Stimulated activated CD8-positive, alpha-beta memory T cell treated with anti-CD3 and anti-CD28 coated beads, Interleukin-7, amount 100 ng/mL, for 4 hours (primary cell): ENCODE data around the gene KRTAP4-7.
"Not testable (repeated sequence)": the region's sequence is repeated elsewhere in the genome, so short reads cannot be mapped to it uniquely, and the experiment has no call there.

Source experiments
- DNase-seq, 2 donors: peaks; one replicate each; pipeline ENCODE4 v3.0.0-alpha.2; 2020; ENCODE audit warnings: low read depth in 2 of 2

The KRTAP4-7 gene

GRCh38 chr17:41065016-41065689 is 18.8 kb upstream of the KRTAP4-7 start:
- DNase-seq, result not testable (repeated sequence)

GRCh38 chr17:41065829-41066624 is 17.9 kb upstream of the KRTAP4-7 start, which contains the start of gene KRTAP2-4:
Gene KRTAP2-4 (minus strand): TSS chr17:41065879. CDS start chr17:41065845, 34 bp downstream.
- DNase-seq, result no peak

GRCh38 chr17:41067281-41067680 is 16.7 kb upstream of the KRTAP4-7 start:
- no peak for DNase-seq

- no peak for DNase-seq
Measured at GRCh38 chr17:41069031-41069430, 14.9 kb upstream of the KRTAP4-7 start.

- no peak for DNase-seq
Measured at GRCh38 chr17:41071606-41072360, 12.2 kb upstream of the KRTAP4-7 start.

GRCh38 chr17:41073676-41074075 is 10.3 kb upstream of the KRTAP4-7 start:
- DNase-seq, result no peak

GRCh38 chr17:41076788-41077187 is 7.2 kb upstream of the KRTAP4-7 start:
- DNase-seq, result no peak

GRCh38 chr17:41082626-41083025 is 1.3 kb upstream of the KRTAP4-7 start:
- DNase-seq, result no peak

- DNase-seq, result not testable (repeated sequence)
Measured at GRCh38 chr17:41083427-41083826, 523 bp upstream of the KRTAP4-7 start.

GRCh38 chr17:41088760-41089352 is 4.9 kb downstream of the KRTAP4-7 start:
- DNase-seq, result not testable (repeated sequence)

- DNase-seq, result no peak
Measured at GRCh38 chr17:41096055-41096454, 12.1 kb downstream of the KRTAP4-7 start.

GRCh38 chr17:41098042-41098441 is 14.1 kb downstream of the KRTAP4-7 start, which contains the start of gene KRTAP4-8:
Gene KRTAP4-8 (minus strand): TSS chr17:41098142. CDS start chr17:41098084, 58 bp downstream.
- no peak for DNase-seq

- DNase-seq, result no peak
Measured at GRCh38 chr17:41098481-41098880, 14.5 kb downstream of the KRTAP4-7 start.

- not testable (repeated sequence) for DNase-seq
Measured at GRCh38 chr17:41099682-41100480, 15.9 kb downstream of the KRTAP4-7 start.

GRCh38 chr17:41101586-41102259 is 17.8 kb downstream of the KRTAP4-7 start, which contains the start of gene KRTAP4-16:
Gene KRTAP4-16 (minus strand): TSS chr17:41102209. CDS start chr17:41102209, 0 bp downstream.
- DNase-seq, result no peak

- no peak for DNase-seq
Measured at GRCh38 chr17:41103896-41104295, 19.9 kb downstream of the KRTAP4-7 start.

- not testable (repeated sequence) for DNase-seq
Measured at GRCh38 chr17:41104386-41105038, 20.6 kb downstream of the KRTAP4-7 start.

GRCh38 chr17:41105347-41105746 is 21.4 kb downstream of the KRTAP4-7 start, which contains the start of gene KRTAP4-9:
Gene KRTAP4-9 (plus strand): TSS chr17:41105389. CDS start chr17:41105389, 0 bp downstream.
- DNase-seq, result not testable (repeated sequence)

GRCh38 chr17:41107941-41108450 is 24.0 kb downstream of the KRTAP4-7 start:
- DNase-seq, result no peak
